Peyer's patch (tissue), 4 donors: ENCODE results near the gene ENPP1.

Source experiments
- CTCF ChIP-seq, 6 experiments: fragments of 450-650 bp in 4 of 6; fragments of 200-600 bp in 2 of 6; sonication (generic) in 1 of 6; IDR thresholded peaks; one replicate each; pipeline ENCODE4 v1.5.1; 2017 to 2019; ENCODE audit warnings: antibody characterized with exemption in 6 of 6, mild to moderate bottlenecking in 3 of 6, moderate library complexity in 1 of 6
- POLR2A ChIP-seq, 2 donors: fragments of 450-650 bp; IDR thresholded peaks; one replicate each; pipeline ENCODE4 v1.5.1; 2017; ENCODE audit warnings: antibody characterized with exemption in 2 of 2, mild to moderate bottlenecking in 2 of 2, moderate library complexity in 2 of 2

- TF ChIP-seq CTCF (IDR thresholded peaks at IDR 0.05): no peak
- TF ChIP-seq POLR2A (IDR thresholded peaks at IDR 0.05): no peak
These were observed 44.8 kb upstream of the ENPP1 start for GRCh38 chr6:131762984-131763383.
